Measurements from ENCODE around the gene FAM20C.

Gene FAM20C

GRCh38 chr7:284762-285722, 92.7 kb downstream of the FAM20C start:
- H3K4me3 Mint-ChIP-seq = no peak overlapping the region
- H3K36me3 Mint-ChIP-seq (ENCODE audit: low read depth) = no peaks in the 10 kb centered on the region
- no peaks in the 10 kb centered on the region for H3K9me3 Mint-ChIP-seq
- peaks cover 12% of the 10 kb centered on the region for H3K27me3 Mint-ChIP-seq (ENCODE audit: low read depth)
- H3K4me1 Mint-ChIP-seq (ENCODE audit: low read depth) = no peaks in the 10 kb centered on the region
- no peak overlapping the region for H3K27ac Mint-ChIP-seq

- Mint-ChIP-seq H3K4me3 (no peak overlapping the region), H3K9me3 (no peaks in the 10 kb centered on the region), H3K27ac (no peak overlapping the region), H3K4me1 (ENCODE audit: low read depth) (no peaks in the 10 kb centered on the region), H3K27me3 (ENCODE audit: low read depth) (peaks cover 12% of the 10 kb centered on the region), H3K36me3 (ENCODE audit: low read depth) (no peaks in the 10 kb centered on the region)
Measured at GRCh38 chr7:285731-286130, 93.4 kb downstream of the FAM20C start.

GRCh38 chr7:286266-286665, 93.9 kb downstream of the FAM20C start:
- Mint-ChIP-seq H3K4me1 (ENCODE audit: low read depth) (no peaks in the 10 kb centered on the region), H3K27ac (no peak overlapping the region), H3K4me3 (no peak overlapping the region), H3K9me3 (no peaks in the 10 kb centered on the region), H3K27me3 (ENCODE audit: low read depth) (peaks cover 14% of the 10 kb centered on the region), H3K36me3 (ENCODE audit: low read depth) (no peaks in the 10 kb centered on the region)

GRCh38 chr7:288671-289101, 96.3 kb downstream of the FAM20C start:
- H3K27ac Mint-ChIP-seq = no peak overlapping the region
- H3K36me3 Mint-ChIP-seq (ENCODE audit: low read depth) = no peaks in the 10 kb centered on the region
- no peaks in the 10 kb centered on the region for H3K9me3 Mint-ChIP-seq
- H3K4me1 Mint-ChIP-seq (ENCODE audit: low read depth) = no peaks in the 10 kb centered on the region
- H3K27me3 Mint-ChIP-seq (ENCODE audit: low read depth) = peaks cover 34% of the 10 kb centered on the region
- no peak overlapping the region for H3K4me3 Mint-ChIP-seq

GRCh38 chr7:289209-289755, 96.9 kb downstream of the FAM20C start:
- no peaks in the 10 kb centered on the region for H3K36me3 Mint-ChIP-seq (ENCODE audit: low read depth)
- H3K4me3 Mint-ChIP-seq = no peak overlapping the region
- no peaks in the 10 kb centered on the region for H3K9me3 Mint-ChIP-seq
- H3K4me1 Mint-ChIP-seq (ENCODE audit: low read depth) = no peaks in the 10 kb centered on the region
- no peak overlapping the region for H3K27ac Mint-ChIP-seq
- H3K27me3 Mint-ChIP-seq (ENCODE audit: low read depth) = peaks cover 34% of the 10 kb centered on the region

- no peaks in the 10 kb centered on the region for H3K4me1 Mint-ChIP-seq (ENCODE audit: low read depth)
- no peak within 1 kb of the TSS for H3K4me3 Mint-ChIP-seq
- H3K27me3 Mint-ChIP-seq (ENCODE audit: low read depth) = peaks cover 34% of the 10 kb centered on the region
- H3K36me3 Mint-ChIP-seq (ENCODE audit: low read depth) = no peaks in the 10 kb centered on the region
- H3K9me3 Mint-ChIP-seq = no peaks in the 10 kb centered on the region
- no peak within 1 kb of the TSS for H3K27ac Mint-ChIP-seq
Measured at GRCh38 chr7:289756-290553, 97.6 kb downstream of the FAM20C start, which contains the start of gene FOXL3. Gene FOXL3, plus strand, starts transcription at chr7:290170. Its CDS starts 0 bp downstream, at chr7:290170.

GRCh38 chr7:290554-291372, 98.4 kb downstream of the FAM20C start:
- Mint-ChIP-seq H3K27me3 (ENCODE audit: low read depth) (peaks cover 34% of the 10 kb centered on the region), H3K9me3 (no peaks in the 10 kb centered on the region), H3K4me1 (ENCODE audit: low read depth) (no peaks in the 10 kb centered on the region), H3K27ac (no peak overlapping the region), H3K4me3 (no peak overlapping the region), H3K36me3 (ENCODE audit: low read depth) (no peaks in the 10 kb centered on the region)

GRCh38 chr7:291373-292092, 99.2 kb downstream of the FAM20C start:
- Mint-ChIP-seq H3K9me3 (no peaks in the 10 kb centered on the region), H3K27me3 (ENCODE audit: low read depth) (peaks cover 34% of the 10 kb centered on the region), H3K4me3 (no peak overlapping the region), H3K4me1 (ENCODE audit: low read depth) (no peaks in the 10 kb centered on the region), H3K36me3 (ENCODE audit: low read depth) (no peaks in the 10 kb centered on the region), H3K27ac (no peak overlapping the region)

- no peak overlapping the region for H3K27ac Mint-ChIP-seq
- no peaks in the 10 kb centered on the region for H3K36me3 Mint-ChIP-seq (ENCODE audit: low read depth)
- no peak overlapping the region for H3K4me3 Mint-ChIP-seq
- H3K9me3 Mint-ChIP-seq = no peaks in the 10 kb centered on the region
- peaks cover 34% of the 10 kb centered on the region for H3K27me3 Mint-ChIP-seq (ENCODE audit: low read depth)
- H3K4me1 Mint-ChIP-seq (ENCODE audit: low read depth) = no peaks in the 10 kb centered on the region
Measured at GRCh38 chr7:292226-292625, 99.9 kb downstream of the FAM20C start.

GRCh38 chr7:292826-293225, 100.5 kb downstream of the FAM20C start:
- no peaks in the 10 kb centered on the region for H3K36me3 Mint-ChIP-seq (ENCODE audit: low read depth)

GRCh38 chr7:293681-294439, 101.5 kb downstream of the FAM20C start:
- Mint-ChIP-seq H3K27ac (no peak overlapping the region), H3K4me3 (no peak overlapping the region), H3K9me3 (no peaks in the 10 kb centered on the region), H3K36me3 (ENCODE audit: low read depth) (no peaks in the 10 kb centered on the region), H3K4me1 (ENCODE audit: low read depth) (no peaks in the 10 kb centered on the region), H3K27me3 (ENCODE audit: low read depth) (peaks cover 26% of the 10 kb centered on the region)

More at GRCh38 chr7:292826-293225, 100.5 kb downstream of the FAM20C start:
- Mint-ChIP-seq H3K9me3 (no peaks in the 10 kb centered on the region), H3K27ac (no peak overlapping the region), H3K4me3 (no peak overlapping the region), H3K4me1 (ENCODE audit: low read depth) (no peaks in the 10 kb centered on the region), H3K27me3 (ENCODE audit: low read depth) (peaks cover 30% of the 10 kb centered on the region)

GRCh38 chr7:294440-295154, 102.2 kb downstream of the FAM20C start:
- H3K27me3 Mint-ChIP-seq (ENCODE audit: low read depth) = peaks cover 22% of the 10 kb centered on the region
- no peak overlapping the region for H3K4me3 Mint-ChIP-seq
- no peaks in the 10 kb centered on the region for H3K9me3 Mint-ChIP-seq
- H3K27ac Mint-ChIP-seq = no peak overlapping the region
- H3K36me3 Mint-ChIP-seq (ENCODE audit: low read depth) = no peaks in the 10 kb centered on the region
- H3K4me1 Mint-ChIP-seq (ENCODE audit: low read depth) = no peaks in the 10 kb centered on the region

Measured in T-helper 1 cell treated with Interleukin-12 subunit alpha and Interleukin-12 subunit beta and Interleukin-4 antibody, amounts not matched to agents 30 μg/mL and 1 μg/mL, for 36 hours (primary cell).